ENCODE data around the gene PGP. TPM values are rescaled to one million over a fixed set of nuclear protein-coding genes. Genes with fewer than 3 reads are reported as not detected.
"Not testable (repeated sequence)": the region's sequence is repeated elsewhere in the genome, so short reads cannot be mapped to it uniquely, and the experiment has no call there.

The PGP gene
- total RNA-seq: 15.7 and 17.7 TPM in 2 replicates

GRCh38 chr16:2214719-2214968 is at the start of gene PGP:
Gene PGP (minus strand): TSS chr16:2214840. CDS start chr16:2214777, 63 bp downstream.
- DNase-seq (ENCODE audit: low read depth): no peak
- H3K4me3 ChIP-seq (ENCODE audit: low read depth, low read length): peak within 1 kb of the TSS; percentile 85
- TF ChIP-seq CTCF (IDR thresholded peaks at IDR 0.05; ENCODE audit: insufficient read depth, low read length, poor library complexity, severe bottlenecking): no peak
- no peaks in the 10 kb centered on the region for H3K27me3 ChIP-seq (ENCODE audit: control insufficient read depth, insufficient read depth, low read length)
- H3K36me3 ChIP-seq (ENCODE audit: control insufficient read depth, insufficient read depth, low read length): peaks cover 5% of the 10 kb centered on the region

GRCh38 chr16:2263026-2263425 is 48.4 kb upstream of the PGP start:
- DNase-seq (ENCODE audit: low read depth); H3K27me3 ChIP-seq (ENCODE audit: control insufficient read depth, insufficient read depth, low read length); H3K4me3 ChIP-seq (ENCODE audit: low read depth, low read length); H3K36me3 ChIP-seq (ENCODE audit: control insufficient read depth, insufficient read depth, low read length): not testable (repeated sequence)

- TF ChIP-seq CTCF (IDR thresholded peaks at IDR 0.05; ENCODE audit: insufficient read depth, low read length, poor library complexity, severe bottlenecking): no peak
- Histone ChIP-seq H3K4me3 (ENCODE audit: low read depth, low read length) (no peak overlapping the region), H3K27me3 (ENCODE audit: control insufficient read depth, insufficient read depth, low read length) (no peaks in the 10 kb centered on the region), H3K36me3 (ENCODE audit: control insufficient read depth, insufficient read depth, low read length) (peaks cover 3% of the 10 kb centered on the region)
- no peak for DNase-seq (ENCODE audit: low read depth)
Measured at GRCh38 chr16:2260250-2260649, 45.6 kb upstream of the PGP start.

GRCh38 chr16:2258530-2258929 is 43.9 kb upstream of the PGP start:
- not testable (repeated sequence) for DNase-seq (ENCODE audit: low read depth); H3K36me3 ChIP-seq (ENCODE audit: control insufficient read depth, insufficient read depth, low read length); H3K27me3 ChIP-seq (ENCODE audit: control insufficient read depth, insufficient read depth, low read length); H3K4me3 ChIP-seq (ENCODE audit: low read depth, low read length)

GRCh38 chr16:2257726-2258125 is 43.1 kb upstream of the PGP start:
- Histone ChIP-seq H3K36me3 (ENCODE audit: control insufficient read depth, insufficient read depth, low read length) (peaks cover 3% of the 10 kb centered on the region), H3K27me3 (ENCODE audit: control insufficient read depth, insufficient read depth, low read length) (no peaks in the 10 kb centered on the region), H3K4me3 (ENCODE audit: low read depth, low read length) (no peak overlapping the region)
- no peak for DNase-seq (ENCODE audit: low read depth)
- no peak for TF ChIP-seq CTCF (IDR thresholded peaks at IDR 0.05; ENCODE audit: insufficient read depth, low read length, poor library complexity, severe bottlenecking)

- H3K27me3 ChIP-seq (ENCODE audit: control insufficient read depth, insufficient read depth, low read length): no peaks in the 10 kb centered on the region
- no peaks in the 10 kb centered on the region for H3K36me3 ChIP-seq (ENCODE audit: control insufficient read depth, insufficient read depth, low read length)
Measured at GRCh38 chr16:2256531-2257140, 42.0 kb upstream of the PGP start.

More at GRCh38 chr16:2256531-2257140, 42.0 kb upstream of the PGP start:
- no peak for DNase-seq (ENCODE audit: low read depth)
- TF ChIP-seq CTCF (IDR thresholded peaks at IDR 0.05; ENCODE audit: insufficient read depth, low read length, poor library complexity, severe bottlenecking): no peak
- no peak overlapping the region for H3K4me3 ChIP-seq (ENCODE audit: low read depth, low read length)
